Mesodermal cell (in vitro differentiated cells): ENCODE measurements around the gene NTF3.

Source experiments
- H3K27ac ChIP-seq: 2 replicates; pipeline ENCODE4 v1.7.0; 2013; ENCODE audit warnings: mild to moderate bottlenecking, low read depth, low read length, moderate library complexity; ENCODE audit not compliant: severe bottlenecking
- H3K36me3 ChIP-seq: 2 replicates; pipeline ENCODE4 v1.7.1; 2013; ENCODE audit warnings: mild to moderate bottlenecking, low read length, moderate library complexity; ENCODE audit not compliant: control insufficient read depth, insufficient read depth
- H3K4me1 ChIP-seq: one replicate; pipeline ENCODE4 v1.7.1; 2013; ENCODE audit warnings: mild to moderate bottlenecking, low read length; ENCODE audit not compliant: insufficient read depth, control insufficient read depth, poor library complexity, severe bottlenecking
- H3K4me3 ChIP-seq: 2 replicates; pipeline ENCODE4 v1.7.0; 2013; ENCODE audit warnings: low read length, control low read depth, mild to moderate bottlenecking; ENCODE audit not compliant: insufficient read depth, poor library complexity, severe bottlenecking; ENCODE audit errors: extremely low read depth
- H3K9me3 ChIP-seq: 2 replicates; pipeline ENCODE4 v1.7.1; 2013; ENCODE audit warnings: mild to moderate bottlenecking, low read length, moderate library complexity; ENCODE audit not compliant: control insufficient read depth
- WGBS, 2 experiments: methylation state at CpG; one replicate each; pipeline ENCODE4 v1.1.5; 2013; ENCODE audit warnings: missing lambda C conversion rate in 2 of 2; ENCODE audit not compliant: insufficient coverage in 2 of 2; 5-methylcytosine and 5-hydroxymethylcytosine counted together

NTF3 gene

GRCh38 chr12:5510251-5510805 is 78.4 kb downstream of the NTF3 start:
- Histone ChIP-seq H3K4me1 (peaks cover 5% of the 10 kb centered on the region), H3K27ac (no peak overlapping the region), H3K9me3 (no peaks in the 10 kb centered on the region), H3K4me3 (no peak overlapping the region), H3K36me3 (no peaks in the 10 kb centered on the region)
- WGBS, 2 experiments, result 94 to 97% methylated on average over 4 to 9 of the region's 9 CpGs

- no peak overlapping the region for H3K27ac ChIP-seq
- WGBS, 2 experiments, result 44 to 49% methylated on average over 2 to 3 of the region's 6 CpGs
- no peak overlapping the region for H3K4me3 ChIP-seq
- no peaks in the 10 kb centered on the region for H3K36me3 ChIP-seq
- no peaks in the 10 kb centered on the region for H3K9me3 ChIP-seq
- peaks cover 5% of the 10 kb centered on the region for H3K4me1 ChIP-seq
Measured at GRCh38 chr12:5511256-5511643, 79.3 kb downstream of the NTF3 start.

- Histone ChIP-seq H3K9me3 (no peaks in the 10 kb centered on the region), H3K27ac (no peak overlapping the region), H3K36me3 (no peaks in the 10 kb centered on the region), H3K4me3 (no peak overlapping the region), H3K4me1 (peaks cover 7% of the 10 kb centered on the region)
- 66 to 78% methylated on average over 26 to 33 of the region's 36 CpGs for WGBS, 2 experiments
Measured at GRCh38 chr12:5511644-5512600, 80.0 kb downstream of the NTF3 start.

GRCh38 chr12:5512601-5512970 is 80.7 kb downstream of the NTF3 start:
- no peak overlapping the region for H3K27ac ChIP-seq
- H3K4me3 ChIP-seq, result no peak overlapping the region
- 88 to 94% methylated on average over 5 to 6 of the region's 7 CpGs for WGBS, 2 experiments
- peaks cover 4% of the 10 kb centered on the region for H3K4me1 ChIP-seq
- H3K9me3 ChIP-seq, result no peaks in the 10 kb centered on the region
- H3K36me3 ChIP-seq, result no peaks in the 10 kb centered on the region

GRCh38 chr12:5513406-5513805 is 81.5 kb downstream of the NTF3 start:
- no peaks in the 10 kb centered on the region for H3K36me3 ChIP-seq
- no peak overlapping the region for H3K4me3 ChIP-seq
- WGBS, 2 experiments, result 100% methylated on average over 2 of the region's 4 CpGs
- H3K9me3 ChIP-seq, result no peaks in the 10 kb centered on the region
- H3K4me1 ChIP-seq, result peaks cover 4% of the 10 kb centered on the region
- H3K27ac ChIP-seq, result no peak overlapping the region

- H3K9me3 ChIP-seq, result no peaks in the 10 kb centered on the region
- no peak overlapping the region for H3K27ac ChIP-seq
- WGBS, 2 experiments, result 95 to 97% methylated on average over 5 of the region's 6 CpGs
- H3K36me3 ChIP-seq, result no peaks in the 10 kb centered on the region
- no peak overlapping the region for H3K4me3 ChIP-seq
- H3K4me1 ChIP-seq, result peaks cover 4% of the 10 kb centered on the region
Measured at GRCh38 chr12:5514016-5514415, 82.1 kb downstream of the NTF3 start.

- no peaks in the 10 kb centered on the region for H3K9me3 ChIP-seq
- H3K4me1 ChIP-seq, result peaks cover 4% of the 10 kb centered on the region
- H3K27ac ChIP-seq, result no peak overlapping the region
- 80 to 83% methylated on average over 1 to 2 of the region's 4 CpGs for WGBS, 2 experiments
- no peaks in the 10 kb centered on the region for H3K36me3 ChIP-seq
- no peak overlapping the region for H3K4me3 ChIP-seq
Measured at GRCh38 chr12:5514545-5514944, 82.6 kb downstream of the NTF3 start.

GRCh38 chr12:5515458-5515857 is 83.5 kb downstream of the NTF3 start:
- H3K27ac ChIP-seq, result no peak overlapping the region
- 100% methylated on average over 1 of the region's 1 CpG for WGBS, 2 experiments
- peaks cover 4% of the 10 kb centered on the region for H3K4me1 ChIP-seq
- H3K36me3 ChIP-seq, result no peaks in the 10 kb centered on the region
- no peaks in the 10 kb centered on the region for H3K9me3 ChIP-seq
- no peak overlapping the region for H3K4me3 ChIP-seq

GRCh38 chr12:5516371-5517241 is 84.7 kb downstream of the NTF3 start:
- no peak overlapping the region for H3K4me3 ChIP-seq
- WGBS, 2 experiments, result 66 to 85% methylated on average over 6 to 8 of the region's 8 CpGs
- no peaks in the 10 kb centered on the region for H3K36me3 ChIP-seq
- no peaks in the 10 kb centered on the region for H3K9me3 ChIP-seq
- H3K4me1 ChIP-seq, result peaks cover 4% of the 10 kb centered on the region
- H3K27ac ChIP-seq, result no peak overlapping the region

- Histone ChIP-seq H3K36me3 (no peaks in the 10 kb centered on the region), H3K4me1 (peaks cover 4% of the 10 kb centered on the region), H3K27ac (no peak overlapping the region), H3K9me3 (no peaks in the 10 kb centered on the region), H3K4me3 (no peak overlapping the region)
- WGBS, 2 experiments, result 66 to 100% methylated on average over 2 to 7 of the region's 8 CpGs
Measured at GRCh38 chr12:5518584-5519365, 86.9 kb downstream of the NTF3 start.
